Measurements from ENCODE around the gene CWC27. TPM values are rescaled to one million over a fixed set of nuclear protein-coding genes. Genes with fewer than 3 reads are reported as not detected.

CWC27 gene
- total RNA-seq, 1 experiment from 2014 or later: 42.7 TPM

DNA sequence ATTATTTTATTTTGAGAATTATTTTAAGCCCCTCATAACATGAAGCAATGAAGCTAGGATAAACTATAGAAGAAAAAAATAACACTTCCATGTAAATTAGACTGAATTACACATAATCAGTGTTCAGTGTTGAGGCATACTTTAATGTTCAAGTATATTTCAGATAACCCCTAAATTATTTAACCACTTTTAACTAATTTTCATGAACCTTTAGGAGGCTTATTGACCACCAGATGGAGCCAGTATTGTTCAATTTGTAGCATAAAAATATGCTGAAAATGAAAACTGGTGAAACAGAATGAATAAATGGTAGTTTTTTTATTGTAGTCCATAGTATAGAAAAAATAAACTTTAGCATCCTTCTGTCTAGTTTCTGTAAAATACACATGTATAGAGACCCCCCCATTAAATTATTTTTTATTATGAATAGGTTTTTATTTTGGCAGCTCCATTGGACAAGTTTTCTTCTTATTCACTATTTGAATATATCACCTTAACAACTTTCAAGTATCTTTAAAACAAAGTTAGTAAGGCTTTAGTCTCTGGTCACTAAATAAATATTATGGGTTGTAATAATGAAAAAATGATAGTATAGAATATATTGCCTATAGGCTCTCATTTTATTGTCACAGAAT is 190.1 kb downstream of the CWC27 start (continued):
- TF ChIP-seq, protein P1, sequence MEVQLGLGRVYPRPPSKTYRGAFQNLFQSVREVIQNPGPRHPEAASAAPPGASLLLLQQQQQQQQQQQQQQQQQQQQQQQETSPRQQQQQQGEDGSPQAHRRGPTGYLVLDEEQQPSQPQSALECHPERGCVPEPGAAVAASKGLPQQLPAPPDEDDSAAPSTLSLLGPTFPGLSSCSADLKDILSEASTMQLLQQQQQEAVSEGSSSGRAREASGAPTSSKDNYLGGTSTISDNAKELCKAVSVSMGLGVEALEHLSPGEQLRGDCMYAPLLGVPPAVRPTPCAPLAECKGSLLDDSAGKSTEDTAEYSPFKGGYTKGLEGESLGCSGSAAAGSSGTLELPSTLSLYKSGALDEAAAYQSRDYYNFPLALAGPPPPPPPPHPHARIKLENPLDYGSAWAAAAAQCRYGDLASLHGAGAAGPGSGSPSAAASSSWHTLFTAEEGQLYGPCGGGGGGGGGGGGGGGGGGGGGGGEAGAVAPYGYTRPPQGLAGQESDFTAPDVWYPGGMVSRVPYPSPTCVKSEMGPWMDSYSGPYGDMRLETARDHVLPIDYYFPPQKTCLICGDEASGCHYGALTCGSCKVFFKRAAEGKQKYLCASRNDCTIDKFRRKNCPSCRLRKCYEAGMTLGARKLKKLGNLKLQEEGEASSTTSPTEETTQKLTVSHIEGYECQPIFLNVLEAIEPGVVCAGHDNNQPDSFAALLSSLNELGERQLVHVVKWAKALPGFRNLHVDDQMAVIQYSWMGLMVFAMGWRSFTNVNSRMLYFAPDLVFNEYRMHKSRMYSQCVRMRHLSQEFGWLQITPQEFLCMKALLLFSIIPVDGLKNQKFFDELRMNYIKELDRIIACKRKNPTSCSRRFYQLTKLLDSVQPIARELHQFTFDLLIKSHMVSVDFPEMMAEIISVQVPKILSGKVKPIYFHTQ (CRISPR knock-in tag; IDR thresholded peaks at IDR 0.05): no peak

GRCh38 chr5:64963278-64963677 is 194.5 kb downstream of the CWC27 start:
- H3K27ac Mint-ChIP-seq: no peak overlapping the region
- TF ChIP-seq NR1H2 (CRISPR knock-in tag; IDR thresholded peaks at IDR 0.05) (no peak), ERG (CRISPR knock-in tag; IDR thresholded peaks at IDR 0.05) (no peak), TEAD1 (CRISPR knock-in tag; IDR thresholded peaks at IDR 0.05) (no peak), ZNF121 (CRISPR knock-in tag; IDR thresholded peaks at IDR 0.05) (no peak)
- TF ChIP-seq, protein P2, sequence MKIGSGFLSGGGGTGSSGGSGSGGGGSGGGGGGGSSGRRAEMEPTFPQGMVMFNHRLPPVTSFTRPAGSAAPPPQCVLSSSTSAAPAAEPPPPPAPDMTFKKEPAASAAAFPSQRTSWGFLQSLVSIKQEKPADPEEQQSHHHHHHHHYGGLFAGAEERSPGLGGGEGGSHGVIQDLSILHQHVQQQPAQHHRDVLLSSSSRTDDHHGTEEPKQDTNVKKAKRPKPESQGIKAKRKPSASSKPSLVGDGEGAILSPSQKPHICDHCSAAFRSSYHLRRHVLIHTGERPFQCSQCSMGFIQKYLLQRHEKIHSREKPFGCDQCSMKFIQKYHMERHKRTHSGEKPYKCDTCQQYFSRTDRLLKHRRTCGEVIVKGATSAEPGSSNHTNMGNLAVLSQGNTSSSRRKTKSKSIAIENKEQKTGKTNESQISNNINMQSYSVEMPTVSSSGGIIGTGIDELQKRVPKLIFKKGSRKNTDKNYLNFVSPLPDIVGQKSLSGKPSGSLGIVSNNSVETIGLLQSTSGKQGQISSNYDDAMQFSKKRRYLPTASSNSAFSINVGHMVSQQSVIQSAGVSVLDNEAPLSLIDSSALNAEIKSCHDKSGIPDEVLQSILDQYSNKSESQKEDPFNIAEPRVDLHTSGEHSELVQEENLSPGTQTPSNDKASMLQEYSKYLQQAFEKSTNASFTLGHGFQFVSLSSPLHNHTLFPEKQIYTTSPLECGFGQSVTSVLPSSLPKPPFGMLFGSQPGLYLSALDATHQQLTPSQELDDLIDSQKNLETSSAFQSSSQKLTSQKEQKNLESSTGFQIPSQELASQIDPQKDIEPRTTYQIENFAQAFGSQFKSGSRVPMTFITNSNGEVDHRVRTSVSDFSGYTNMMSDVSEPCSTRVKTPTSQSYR (CRISPR knock-in tag; IDR thresholded peaks at IDR 0.05): no peak
- ChIA-PET CTCF (no interaction called here), POLR2A (no interaction called here)
- H3K4me3 Mint-ChIP-seq: no peak overlapping the region
- DNase-seq (ENCODE audit: low spot score) (no peak), ATAC-seq (no peak)
- peaks cover 19% of the 10 kb centered on the region for H3K9me3 Mint-ChIP-seq
- H3K27me3 Mint-ChIP-seq (ENCODE audit: low read depth): no peaks in the 10 kb centered on the region
- peaks cover 19% of the 10 kb centered on the region for H3K36me3 Mint-ChIP-seq
- H3K4me1 Mint-ChIP-seq: no peaks in the 10 kb centered on the region

- Mint-ChIP-seq H3K4me3 (no peak overlapping the region), H3K9me3 (peaks cover 4% of the 10 kb centered on the region), H3K36me3 (peaks cover 9% of the 10 kb centered on the region), H3K27me3 (ENCODE audit: low read depth) (no peaks in the 10 kb centered on the region), H3K4me1 (no peaks in the 10 kb centered on the region), H3K27ac (no peak overlapping the region)
- DNase-seq (ENCODE audit: low spot score) (no peak), ATAC-seq (no peak)
- CTCF ChIA-PET: no interaction called here
- TF ChIP-seq GTF2I (CRISPR knock-in tag; conservative IDR thresholded peaks at IDR 0.05): no peak
- TF ChIP-seq, protein P3, sequence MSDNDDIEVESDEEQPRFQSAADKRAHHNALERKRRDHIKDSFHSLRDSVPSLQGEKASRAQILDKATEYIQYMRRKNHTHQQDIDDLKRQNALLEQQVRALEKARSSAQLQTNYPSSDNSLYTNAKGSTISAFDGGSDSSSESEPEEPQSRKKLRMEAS (CRISPR knock-in tag; IDR thresholded peaks at IDR 0.05): no peak
- TF ChIP-seq ZMAT4 (CRISPR knock-in tag; IDR thresholded peaks at IDR 0.05): no peak
- TF ChIP-seq, protein P4, sequence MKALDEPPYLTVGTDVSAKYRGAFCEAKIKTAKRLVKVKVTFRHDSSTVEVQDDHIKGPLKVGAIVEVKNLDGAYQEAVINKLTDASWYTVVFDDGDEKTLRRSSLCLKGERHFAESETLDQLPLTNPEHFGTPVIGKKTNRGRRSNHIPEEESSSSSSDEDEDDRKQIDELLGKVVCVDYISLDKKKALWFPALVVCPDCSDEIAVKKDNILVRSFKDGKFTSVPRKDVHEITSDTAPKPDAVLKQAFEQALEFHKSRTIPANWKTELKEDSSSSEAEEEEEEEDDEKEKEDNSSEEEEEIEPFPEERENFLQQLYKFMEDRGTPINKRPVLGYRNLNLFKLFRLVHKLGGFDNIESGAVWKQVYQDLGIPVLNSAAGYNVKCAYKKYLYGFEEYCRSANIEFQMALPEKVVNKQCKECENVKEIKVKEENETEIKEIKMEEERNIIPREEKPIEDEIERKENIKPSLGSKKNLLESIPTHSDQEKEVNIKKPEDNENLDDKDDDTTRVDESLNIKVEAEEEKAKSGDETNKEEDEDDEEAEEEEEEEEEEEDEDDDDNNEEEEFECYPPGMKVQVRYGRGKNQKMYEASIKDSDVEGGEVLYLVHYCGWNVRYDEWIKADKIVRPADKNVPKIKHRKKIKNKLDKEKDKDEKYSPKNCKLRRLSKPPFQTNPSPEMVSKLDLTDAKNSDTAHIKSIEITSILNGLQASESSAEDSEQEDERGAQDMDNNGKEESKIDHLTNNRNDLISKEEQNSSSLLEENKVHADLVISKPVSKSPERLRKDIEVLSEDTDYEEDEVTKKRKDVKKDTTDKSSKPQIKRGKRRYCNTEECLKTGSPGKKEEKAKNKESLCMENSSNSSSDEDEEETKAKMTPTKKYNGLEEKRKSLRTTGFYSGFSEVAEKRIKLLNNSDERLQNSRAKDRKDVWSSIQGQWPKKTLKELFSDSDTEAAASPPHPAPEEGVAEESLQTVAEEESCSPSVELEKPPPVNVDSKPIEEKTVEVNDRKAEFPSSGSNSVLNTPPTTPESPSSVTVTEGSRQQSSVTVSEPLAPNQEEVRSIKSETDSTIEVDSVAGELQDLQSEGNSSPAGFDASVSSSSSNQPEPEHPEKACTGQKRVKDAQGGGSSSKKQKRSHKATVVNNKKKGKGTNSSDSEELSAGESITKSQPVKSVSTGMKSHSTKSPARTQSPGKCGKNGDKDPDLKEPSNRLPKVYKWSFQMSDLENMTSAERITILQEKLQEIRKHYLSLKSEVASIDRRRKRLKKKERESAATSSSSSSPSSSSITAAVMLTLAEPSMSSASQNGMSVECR (CRISPR knock-in tag; IDR thresholded peaks at IDR 0.05; ENCODE audit: borderline replicate concordance): no peak
- no peak for TF ChIP-seq GABPB1 (CRISPR knock-in tag; IDR thresholded peaks at IDR 0.05)
- no peak for TF ChIP-seq TEAD4 (CRISPR knock-in tag; IDR thresholded peaks at IDR 0.05)
- no peak for TF ChIP-seq RELA (CRISPR knock-in tag; IDR thresholded peaks at IDR 0.05; ENCODE audit: borderline replicate concordance)
- no peak for TF ChIP-seq JAZF1 (CRISPR knock-in tag; IDR thresholded peaks at IDR 0.05)
- TF ChIP-seq, protein P5, sequence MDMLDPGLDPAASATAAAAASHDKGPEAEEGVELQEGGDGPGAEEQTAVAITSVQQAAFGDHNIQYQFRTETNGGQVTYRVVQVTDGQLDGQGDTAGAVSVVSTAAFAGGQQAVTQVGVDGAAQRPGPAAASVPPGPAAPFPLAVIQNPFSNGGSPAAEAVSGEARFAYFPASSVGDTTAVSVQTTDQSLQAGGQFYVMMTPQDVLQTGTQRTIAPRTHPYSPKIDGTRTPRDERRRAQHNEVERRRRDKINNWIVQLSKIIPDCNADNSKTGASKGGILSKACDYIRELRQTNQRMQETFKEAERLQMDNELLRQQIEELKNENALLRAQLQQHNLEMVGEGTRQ (CRISPR knock-in tag; IDR thresholded peaks at IDR 0.05): no peak
- TF ChIP-seq FOXJ3 (CRISPR knock-in tag; IDR thresholded peaks at IDR 0.05; ENCODE audit: borderline replicate concordance): no peak
- TF ChIP-seq E2F5 (CRISPR knock-in tag; IDR thresholded peaks at IDR 0.05): no peak
- no peak for TF ChIP-seq ZNF317 (CRISPR knock-in tag; IDR thresholded peaks at IDR 0.05; ENCODE audit: borderline replicate concordance, low read depth)
- TF ChIP-seq ZNF671 (CRISPR knock-in tag; IDR thresholded peaks at IDR 0.05): no peak
- POLR2A ChIA-PET: no interaction called here
Observed at GRCh38 chr5:64968591-64969110, 199.9 kb downstream of the CWC27 start.

Measured in WTC11 (cell line).